GM21576 (cell line): ENCODE measurements around the gene CD68.

Experiments used
- ATAC-seq: cut with Tn5 transposase; IDR thresholded peaks from one replicate; pipeline ENCODE4 v1.9.1; 2021; ENCODE audit warnings: mild to moderate bottlenecking, moderate library complexity; ENCODE audit not compliant: unreplicated experiment

CD68 gene, protein sequence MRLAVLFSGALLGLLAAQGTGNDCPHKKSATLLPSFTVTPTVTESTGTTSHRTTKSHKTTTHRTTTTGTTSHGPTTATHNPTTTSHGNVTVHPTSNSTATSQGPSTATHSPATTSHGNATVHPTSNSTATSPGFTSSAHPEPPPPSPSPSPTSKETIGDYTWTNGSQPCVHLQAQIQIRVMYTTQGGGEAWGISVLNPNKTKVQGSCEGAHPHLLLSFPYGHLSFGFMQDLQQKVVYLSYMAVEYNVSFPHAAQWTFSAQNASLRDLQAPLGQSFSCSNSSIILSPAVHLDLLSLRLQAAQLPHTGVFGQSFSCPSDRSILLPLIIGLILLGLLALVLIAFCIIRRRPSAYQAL

DNA sequence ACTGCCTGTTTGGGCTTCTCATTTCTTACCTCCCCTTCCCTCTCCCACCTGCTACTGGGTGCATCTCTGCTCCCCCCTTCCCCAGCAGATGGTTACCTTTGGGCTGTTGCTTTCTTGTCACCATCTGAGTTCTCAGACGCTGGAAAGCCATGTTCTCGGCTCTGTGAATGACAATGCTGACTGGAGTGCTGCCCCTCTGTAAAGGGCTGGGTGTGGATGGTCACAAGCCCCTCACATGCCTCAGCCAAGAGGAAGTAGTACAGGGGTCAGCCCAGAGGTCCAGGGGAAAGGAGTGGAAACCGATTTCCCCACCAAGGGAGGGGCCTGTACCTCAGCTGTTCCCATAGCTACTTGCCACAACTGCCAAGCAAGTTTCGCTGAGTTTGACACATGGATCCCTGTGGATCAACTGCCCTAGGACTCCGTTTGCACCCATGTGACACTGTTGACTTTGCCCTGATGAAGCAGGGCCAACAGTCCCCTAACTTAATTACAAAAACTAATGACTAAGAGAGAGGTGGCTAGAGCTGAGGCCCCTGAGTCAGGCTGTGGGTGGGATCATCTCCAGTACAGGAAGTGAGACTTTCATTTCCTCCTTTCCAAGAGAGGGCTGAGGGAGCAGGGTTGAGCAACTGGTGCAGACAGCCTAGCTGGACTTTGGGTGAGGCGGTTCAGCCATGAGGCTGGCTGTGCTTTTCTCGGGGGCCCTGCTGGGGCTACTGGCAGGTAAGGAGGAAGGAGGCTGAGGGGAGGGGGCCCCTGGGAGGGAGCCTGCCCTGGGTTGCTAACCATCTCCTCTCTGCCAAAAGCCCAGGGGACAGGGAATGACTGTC, at the start of gene CD68:
Gene CD68, plus strand, starts transcription at position 638 of the 833 bp plus-strand sequence. Its CDS starts 40 bp downstream, at position 678.
- ATAC-seq: peak; percentile 44

GRCh38 chr17:7530023-7530900, 49.2 kb upstream of the CD68 start:
- ATAC-seq: no peak

DNA sequence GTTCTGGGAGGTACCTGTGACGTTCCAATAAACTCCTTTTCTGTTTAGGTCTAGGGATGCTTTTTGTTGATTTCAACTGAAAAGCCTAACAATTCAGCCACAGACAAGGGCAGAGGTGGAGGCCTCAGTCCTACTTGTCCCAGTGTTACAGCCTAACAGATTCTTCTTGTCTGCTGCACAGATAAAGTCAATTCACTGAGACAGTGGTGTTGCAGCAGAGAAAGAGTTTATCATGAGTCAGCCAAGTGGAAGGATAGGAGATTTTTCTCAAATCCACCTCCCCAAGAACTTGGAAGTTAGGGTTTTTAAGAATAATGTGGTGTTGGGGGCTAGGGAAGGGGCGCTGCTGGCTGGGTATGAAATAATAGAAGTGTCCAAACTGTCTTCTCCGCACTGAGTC, 41.4 kb upstream of the CD68 start:
- ATAC-seq: no peak

- no peak for ATAC-seq
These were observed 40.4 kb upstream of the CD68 start for GRCh38 chr17:7538891-7539545.

DNA sequence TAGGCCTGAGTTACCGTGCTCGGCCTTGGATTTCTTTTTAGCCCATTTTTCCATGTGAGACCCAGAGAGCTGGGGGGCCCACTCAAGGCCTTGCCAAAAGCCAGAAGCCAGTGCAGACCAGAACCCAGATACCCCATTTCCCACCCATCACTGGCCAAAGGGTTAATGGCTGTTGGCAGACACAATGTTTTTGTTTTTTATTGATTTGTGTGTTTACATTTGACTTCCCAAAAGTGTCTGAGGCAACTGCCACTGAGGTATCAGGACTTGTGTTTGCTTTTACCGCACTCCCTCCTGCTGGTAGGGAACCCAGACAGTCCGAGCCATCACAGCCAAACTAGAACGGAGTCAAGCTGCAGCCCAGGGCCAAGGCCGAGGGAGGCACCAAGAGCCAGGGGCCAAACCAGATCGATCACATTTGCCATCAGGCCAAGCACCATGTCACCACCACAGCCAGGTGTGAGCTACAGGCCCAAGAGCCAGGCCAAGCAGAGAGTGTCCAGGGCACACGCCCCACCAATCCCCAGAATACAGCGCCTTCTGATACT, 38.3 kb upstream of the CD68 start:
- no peak for ATAC-seq

DNA sequence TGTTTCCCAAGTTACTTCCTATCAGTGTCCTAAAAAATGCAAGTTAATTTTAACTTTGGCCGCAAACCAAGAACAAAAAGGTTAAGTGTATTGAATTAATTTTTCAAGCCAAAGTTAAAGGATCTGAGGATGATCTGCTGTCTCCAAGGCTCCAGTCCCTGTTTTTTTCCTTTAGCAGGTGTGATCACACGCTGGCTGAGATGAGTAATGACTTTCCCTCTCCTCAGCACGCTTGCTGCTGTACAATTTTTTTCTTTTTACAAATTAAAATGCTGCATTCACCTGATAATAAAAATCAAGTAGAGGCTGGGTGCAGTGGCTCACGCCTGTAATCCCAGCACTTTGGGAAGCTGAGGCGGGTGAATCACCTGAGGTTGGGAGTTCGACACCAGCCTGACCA, 34.5 kb upstream of the CD68 start:
- ATAC-seq: no peak

DNA sequence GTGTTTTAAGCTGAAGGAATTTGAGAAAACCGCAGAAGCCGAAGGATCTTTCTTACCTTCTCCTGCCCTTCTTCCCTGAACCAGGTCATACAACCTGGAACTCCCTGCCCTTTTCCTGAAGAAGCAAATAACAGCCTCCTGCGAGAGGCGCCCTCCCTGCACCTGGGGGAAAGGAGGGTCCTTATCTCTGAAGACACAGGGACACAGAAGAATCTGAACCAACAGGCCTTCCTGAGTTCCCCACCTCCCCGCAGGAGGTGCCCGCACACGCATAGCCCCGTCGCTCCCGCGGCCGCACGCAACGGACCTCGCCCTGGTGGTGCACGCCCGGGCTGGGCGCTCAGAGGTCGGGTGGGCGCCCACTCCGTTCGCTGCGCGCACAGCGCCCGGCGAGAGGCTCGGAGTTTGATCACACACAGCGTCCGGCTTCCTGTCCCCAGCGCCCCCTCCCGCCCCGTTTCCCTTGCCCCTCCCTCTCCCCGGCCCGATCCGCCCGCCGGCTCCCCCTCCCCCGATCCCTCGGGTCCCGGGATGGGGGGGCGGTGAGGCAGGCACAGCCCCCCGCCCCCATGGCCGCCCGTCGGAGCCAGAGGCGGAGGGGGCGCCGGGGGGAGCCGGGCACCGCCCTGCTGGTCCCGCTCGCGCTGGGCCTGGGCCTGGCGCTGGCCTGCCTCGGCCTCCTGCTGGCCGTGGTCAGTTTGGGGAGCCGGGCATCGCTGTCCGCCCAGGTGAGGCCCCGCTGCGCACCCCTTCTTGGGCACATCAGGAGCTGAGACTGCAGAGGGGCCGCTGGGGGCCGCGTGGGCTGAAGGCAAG, 30.6 kb upstream of the CD68 start, which contains the start of gene TNFSF12:
Gene TNFSF12, plus strand, starts transcription at position 474 of the 816 bp plus-strand sequence. Its CDS starts 96 bp downstream, at position 570.
- no peak for ATAC-seq

DNA sequence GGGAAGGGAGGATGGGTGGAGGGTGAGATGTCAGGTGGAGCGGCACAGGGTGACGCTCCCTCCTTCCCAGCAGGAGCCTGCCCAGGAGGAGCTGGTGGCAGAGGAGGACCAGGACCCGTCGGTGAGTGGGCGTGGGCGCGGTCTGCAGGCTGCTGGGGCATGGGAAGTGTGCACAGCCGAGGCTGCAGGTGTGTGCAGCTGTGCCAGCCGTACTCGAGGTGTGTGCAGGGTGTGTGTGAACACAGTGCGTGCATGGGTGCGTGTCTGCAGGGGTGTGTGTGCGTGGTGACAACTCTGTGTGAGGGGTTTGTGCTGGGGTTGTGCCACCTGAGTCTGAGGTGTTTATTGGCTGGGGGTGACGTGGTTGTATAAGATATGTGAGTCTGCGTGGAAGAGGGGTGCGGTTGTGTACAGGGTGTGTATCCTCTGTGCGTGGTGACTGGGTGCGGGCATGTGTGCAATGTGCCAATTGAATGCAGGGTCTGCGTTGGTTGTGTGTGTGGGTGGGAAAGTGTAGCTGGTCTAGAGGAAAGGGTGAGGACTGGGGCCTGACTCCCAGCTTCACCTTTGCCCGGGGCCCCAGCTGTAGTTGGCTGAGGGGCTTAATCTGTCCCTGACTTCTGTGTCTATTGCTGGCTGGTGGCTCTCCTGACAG, 29.9 kb upstream of the CD68 start:
- ATAC-seq: no peak

GRCh38 chr17:7550344-7550743, 29.1 kb upstream of the CD68 start:
- no peak for ATAC-seq

GRCh38 chr17:7551396-7551795, 28.0 kb upstream of the CD68 start:
- no peak for ATAC-seq

DNA sequence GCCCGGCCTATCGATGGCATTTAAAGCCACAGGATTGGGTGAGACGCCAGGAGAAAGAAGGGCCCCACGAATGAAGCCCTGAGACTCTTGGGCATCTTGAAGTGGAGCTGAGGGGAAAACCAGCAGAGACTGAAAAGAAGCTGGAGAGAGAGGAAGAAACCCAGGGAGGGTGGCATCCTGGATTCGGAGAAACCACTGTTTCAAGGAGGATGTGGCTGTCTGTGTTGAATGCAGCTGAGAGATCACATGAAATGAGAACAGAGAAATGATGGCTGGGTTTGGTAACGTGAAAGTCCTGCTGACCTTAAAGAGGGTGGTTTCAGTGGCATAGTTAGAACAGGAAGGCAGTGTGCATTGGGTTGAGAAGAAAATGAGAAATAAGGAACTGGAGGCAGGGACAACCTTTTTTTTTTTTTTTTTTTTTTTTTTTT, 26.8 kb upstream of the CD68 start:
- no peak for ATAC-seq

GRCh38 chr17:7553356-7553755, 26.1 kb upstream of the CD68 start:
- ATAC-seq: no peak

DNA sequence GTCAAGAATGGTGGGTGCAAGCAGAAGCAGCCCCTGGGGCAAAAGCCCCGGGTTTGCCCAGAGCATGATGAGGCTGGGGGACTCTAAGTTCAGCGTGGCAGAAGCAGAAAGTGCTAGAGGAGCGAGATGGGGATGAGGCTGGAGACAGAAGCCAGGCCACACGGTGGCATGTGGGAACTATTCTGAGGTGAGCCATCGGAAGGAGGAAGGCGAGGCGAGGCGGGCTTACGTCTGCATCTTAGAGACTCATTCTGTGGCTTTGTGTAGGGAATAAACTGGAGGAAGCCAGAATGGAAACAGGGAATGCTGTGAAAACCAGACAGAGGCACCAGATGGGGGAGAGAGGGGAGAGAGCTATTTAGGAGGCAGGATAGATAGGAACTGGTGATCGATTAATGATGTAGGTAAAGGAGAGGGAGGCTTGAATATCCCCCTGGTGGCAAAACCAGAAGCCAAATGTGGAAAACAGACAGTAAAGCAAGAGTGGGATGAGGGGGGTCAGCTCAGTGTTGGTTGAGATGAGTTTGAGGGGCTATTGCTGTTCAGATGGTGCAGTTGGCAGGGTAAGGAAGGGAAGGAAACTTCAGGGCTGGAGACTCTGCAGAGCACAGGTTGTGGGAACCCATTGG, 24.0 kb upstream of the CD68 start:
- ATAC-seq: no peak

- ATAC-seq: no peak
These were observed 22.8 kb upstream of the CD68 start for GRCh38 chr17:7556627-7557026.

DNA sequence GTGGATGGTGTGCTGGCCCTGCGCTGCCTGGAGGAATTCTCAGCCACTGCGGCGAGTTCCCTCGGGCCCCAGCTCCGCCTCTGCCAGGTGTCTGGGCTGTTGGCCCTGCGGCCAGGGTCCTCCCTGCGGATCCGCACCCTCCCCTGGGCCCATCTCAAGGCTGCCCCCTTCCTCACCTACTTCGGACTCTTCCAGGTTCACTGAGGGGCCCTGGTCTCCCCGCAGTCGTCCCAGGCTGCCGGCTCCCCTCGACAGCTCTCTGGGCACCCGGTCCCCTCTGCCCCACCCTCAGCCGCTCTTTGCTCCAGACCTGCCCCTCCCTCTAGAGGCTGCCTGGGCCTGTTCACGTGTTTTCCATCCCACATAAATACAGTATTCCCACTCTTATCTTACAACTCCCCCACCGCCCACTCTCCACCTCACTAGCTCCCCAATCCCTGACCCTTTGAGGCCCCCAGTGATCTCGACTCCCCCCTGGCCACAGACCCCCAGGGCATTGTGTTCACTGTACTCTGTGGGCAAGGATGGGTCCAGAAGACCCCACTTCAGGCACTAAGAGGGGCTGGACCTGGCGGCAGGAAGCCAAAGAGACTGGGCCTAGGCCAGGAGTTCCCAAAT, 22.2 kb upstream of the CD68 start:
- no peak for ATAC-seq

DNA sequence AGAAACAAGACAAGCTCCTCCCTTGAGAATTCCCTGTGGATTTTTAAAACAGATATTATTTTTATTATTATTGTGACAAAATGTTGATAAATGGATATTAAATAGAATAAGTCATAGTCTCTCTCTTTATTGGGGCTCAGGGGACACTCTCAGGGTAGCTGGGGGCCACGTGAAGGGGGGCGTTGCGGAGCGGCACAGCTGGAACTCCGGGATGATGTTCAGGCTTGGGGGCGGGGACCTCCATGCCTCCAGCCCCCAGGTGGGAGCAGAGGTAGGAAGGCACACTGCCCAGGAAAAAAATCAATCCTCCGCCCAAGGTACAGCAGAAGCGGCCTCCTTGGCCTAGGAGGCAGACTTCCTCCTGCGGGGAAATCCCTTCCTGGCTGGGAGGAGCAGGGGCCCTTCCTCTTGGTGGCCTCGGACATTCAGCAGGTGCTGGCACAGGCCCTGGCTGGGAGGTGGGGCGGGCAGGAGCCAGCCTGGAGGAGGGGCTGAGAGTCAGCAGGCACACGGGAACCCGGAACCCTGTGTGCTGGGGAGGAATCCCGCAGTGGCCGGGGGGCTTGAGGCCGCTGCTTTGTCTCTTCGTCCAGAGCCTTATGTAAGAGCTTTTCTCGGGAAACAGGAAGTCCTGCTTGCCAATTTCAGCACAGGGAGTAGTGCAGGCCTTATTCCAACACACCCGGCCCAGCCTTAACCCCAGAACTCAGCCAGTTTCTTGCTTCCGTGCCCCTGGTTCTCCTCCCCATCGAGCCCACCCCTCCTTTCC, 21.5 kb upstream of the CD68 start:
- no peak for ATAC-seq
